LNCAP (cell line): ENCODE measurements around the gene MYL10.

Experiments used
- CTCF ChIP-seq: fragments of 450-650 bp; IDR thresholded peaks from 2 replicates; pipeline ENCODE4 v1.5.1; 2017; ENCODE audit warnings: mild to moderate bottlenecking

MYL10 gene

GRCh38 chr7:101575168-101575567 is 53.9 kb downstream of the MYL10 start:
- TF ChIP-seq CTCF = no peak

- no peak for TF ChIP-seq CTCF
These were observed 56.9 kb downstream of the MYL10 start for GRCh38 chr7:101572156-101572555.

- TF ChIP-seq CTCF = no peak
These were observed 61.9 kb downstream of the MYL10 start for GRCh38 chr7:101567230-101567629.

- TF ChIP-seq CTCF = no peak
These were observed 63.4 kb downstream of the MYL10 start for GRCh38 chr7:101565601-101566209.

GRCh38 chr7:101564778-101565211 is 64.3 kb downstream of the MYL10 start:
- no peak for TF ChIP-seq CTCF

GRCh38 chr7:101563943-101564777 is 64.9 kb downstream of the MYL10 start:
- no peak for TF ChIP-seq CTCF
